ENCODE data around the gene NR2F1.

DNA sequence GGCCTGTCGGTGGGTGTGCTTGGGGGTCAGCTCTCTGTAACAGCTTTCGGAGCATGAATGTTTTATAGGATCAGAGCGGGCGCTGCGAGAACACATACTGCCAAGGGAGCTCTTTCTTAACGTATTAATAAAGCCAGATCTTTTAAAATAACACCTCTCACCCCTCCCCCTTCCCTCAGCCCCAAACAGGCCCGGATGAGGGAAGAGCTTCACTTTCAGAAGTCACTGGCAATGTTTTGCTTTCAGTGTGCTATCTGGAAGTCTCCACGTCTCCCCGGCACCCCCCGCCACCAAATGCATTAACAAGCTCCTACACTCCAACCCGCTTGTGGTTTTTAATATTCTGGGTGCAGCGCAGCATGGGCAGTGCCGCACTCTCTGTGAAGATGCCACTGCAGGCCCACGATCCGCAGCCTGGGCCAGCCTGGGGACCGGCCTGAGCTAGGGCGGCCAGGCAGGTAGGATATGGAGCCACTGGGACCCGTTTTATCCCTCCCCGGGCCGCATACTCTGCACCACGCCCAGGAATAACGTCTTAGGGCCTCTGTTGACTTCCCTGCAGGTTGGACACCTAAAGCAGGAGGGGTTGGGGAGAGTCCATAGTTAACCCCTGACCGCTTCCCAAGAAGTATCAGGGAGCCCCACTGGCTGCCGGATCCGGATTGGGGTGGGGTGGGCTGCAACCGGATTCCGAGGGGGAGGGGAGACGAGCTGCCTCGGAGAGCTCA, 12.6 kb downstream of the NR2F1 start:
- TF ChIP-seq EZH2 (optimal IDR thresholded peaks at IDR 0.05; ENCODE audit: low read depth, low read length) (no peak), EZH2phosphoT487 (IDR thresholded peaks at IDR 0.05; ENCODE audit: low read length) (no peak)
- TF ChIP-seq, protein P1, sequence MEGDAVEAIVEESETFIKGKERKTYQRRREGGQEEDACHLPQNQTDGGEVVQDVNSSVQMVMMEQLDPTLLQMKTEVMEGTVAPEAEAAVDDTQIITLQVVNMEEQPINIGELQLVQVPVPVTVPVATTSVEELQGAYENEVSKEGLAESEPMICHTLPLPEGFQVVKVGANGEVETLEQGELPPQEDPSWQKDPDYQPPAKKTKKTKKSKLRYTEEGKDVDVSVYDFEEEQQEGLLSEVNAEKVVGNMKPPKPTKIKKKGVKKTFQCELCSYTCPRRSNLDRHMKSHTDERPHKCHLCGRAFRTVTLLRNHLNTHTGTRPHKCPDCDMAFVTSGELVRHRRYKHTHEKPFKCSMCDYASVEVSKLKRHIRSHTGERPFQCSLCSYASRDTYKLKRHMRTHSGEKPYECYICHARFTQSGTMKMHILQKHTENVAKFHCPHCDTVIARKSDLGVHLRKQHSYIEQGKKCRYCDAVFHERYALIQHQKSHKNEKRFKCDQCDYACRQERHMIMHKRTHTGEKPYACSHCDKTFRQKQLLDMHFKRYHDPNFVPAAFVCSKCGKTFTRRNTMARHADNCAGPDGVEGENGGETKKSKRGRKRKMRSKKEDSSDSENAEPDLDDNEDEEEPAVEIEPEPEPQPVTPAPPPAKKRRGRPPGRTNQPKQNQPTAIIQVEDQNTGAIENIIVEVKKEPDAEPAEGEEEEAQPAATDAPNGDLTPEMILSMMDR (IDR thresholded peaks at IDR 0.05; ENCODE audit: low read length): no peak

Data from MM.1S (cell line).